ENCODE results near the gene MAP2K5. TPM values are rescaled to one million over a fixed set of nuclear protein-coding genes. Genes with fewer than 3 reads are reported as not detected.

Gene MAP2K5
- total and polyA plus RNA-seq, 4 donors = 3.8 to 6.4 (median 5.6) TPM

- Histone ChIP-seq H3K4me3 (ENCODE audit: low read depth in 1 of 3, low read length in 3 of 3) (no peak overlapping the region), H3K9me3 (ENCODE audit: control insufficient read depth in 4 of 4, low read length in 3 of 4) (no peaks in the 10 kb centered on the region), H3K4me1 (ENCODE audit: control insufficient read depth in 4 of 4, insufficient read depth in 4 of 4, low read length in 3 of 4) (no peaks in the 10 kb centered on the region), H3K27me3 (ENCODE audit: control insufficient read depth in 4 of 4, insufficient read depth in 4 of 4, low read length in 3 of 4) (no peaks in the 10 kb centered on the region), H3K27ac (ENCODE audit: low read depth in 1 of 2, low read length in 2 of 2) (no peak overlapping the region), H3K9ac (ENCODE audit: low read depth in 1 of 2, low read length in 2 of 2) (no peak overlapping the region), H3K36me3 (ENCODE audit: control insufficient read depth in 4 of 4, insufficient read depth in 3 of 4, low read depth in 1 of 4, low read length in 3 of 4) (no peaks in the 10 kb centered on the region)
- 94% methylated on average over 4 of the region's 4 CpGs for WGBS
- TF ChIP-seq, protein P1, sequence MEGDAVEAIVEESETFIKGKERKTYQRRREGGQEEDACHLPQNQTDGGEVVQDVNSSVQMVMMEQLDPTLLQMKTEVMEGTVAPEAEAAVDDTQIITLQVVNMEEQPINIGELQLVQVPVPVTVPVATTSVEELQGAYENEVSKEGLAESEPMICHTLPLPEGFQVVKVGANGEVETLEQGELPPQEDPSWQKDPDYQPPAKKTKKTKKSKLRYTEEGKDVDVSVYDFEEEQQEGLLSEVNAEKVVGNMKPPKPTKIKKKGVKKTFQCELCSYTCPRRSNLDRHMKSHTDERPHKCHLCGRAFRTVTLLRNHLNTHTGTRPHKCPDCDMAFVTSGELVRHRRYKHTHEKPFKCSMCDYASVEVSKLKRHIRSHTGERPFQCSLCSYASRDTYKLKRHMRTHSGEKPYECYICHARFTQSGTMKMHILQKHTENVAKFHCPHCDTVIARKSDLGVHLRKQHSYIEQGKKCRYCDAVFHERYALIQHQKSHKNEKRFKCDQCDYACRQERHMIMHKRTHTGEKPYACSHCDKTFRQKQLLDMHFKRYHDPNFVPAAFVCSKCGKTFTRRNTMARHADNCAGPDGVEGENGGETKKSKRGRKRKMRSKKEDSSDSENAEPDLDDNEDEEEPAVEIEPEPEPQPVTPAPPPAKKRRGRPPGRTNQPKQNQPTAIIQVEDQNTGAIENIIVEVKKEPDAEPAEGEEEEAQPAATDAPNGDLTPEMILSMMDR (IDR thresholded peaks at IDR 0.05; ENCODE audit: low read depth, low read length, missing input control) = no peak
- no peak for TF ChIP-seq MAX (IDR thresholded peaks at IDR 0.05)
- no peak for TF ChIP-seq FOXA1 (IDR thresholded peaks at IDR 0.05)
- no peak for TF ChIP-seq JUND (IDR thresholded peaks at IDR 0.05)
- TF ChIP-seq, protein P2, sequence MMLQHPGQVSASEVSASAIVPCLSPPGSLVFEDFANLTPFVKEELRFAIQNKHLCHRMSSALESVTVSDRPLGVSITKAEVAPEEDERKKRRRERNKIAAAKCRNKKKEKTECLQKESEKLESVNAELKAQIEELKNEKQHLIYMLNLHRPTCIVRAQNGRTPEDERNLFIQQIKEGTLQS (IDR thresholded peaks at IDR 0.05) = no peak
- no peak for DNase-seq (ENCODE audit: low spot score)
Observed at GRCh38 chr15:67794832-67795574, 252.5 kb downstream of the MAP2K5 start.

GRCh38 chr15:67796196-67797127, 254.0 kb downstream of the MAP2K5 start:
- no peak for DNase-seq (ENCODE audit: low spot score)
- no peaks in the 10 kb centered on the region for H3K27me3 ChIP-seq (ENCODE audit: control insufficient read depth in 4 of 4, insufficient read depth in 4 of 4, low read length in 3 of 4)
- no peak overlapping the region for H3K4me3 ChIP-seq (ENCODE audit: low read depth in 1 of 3, low read length in 3 of 3)
- no peaks in the 10 kb centered on the region for H3K4me1 ChIP-seq (ENCODE audit: control insufficient read depth in 4 of 4, insufficient read depth in 4 of 4, low read length in 3 of 4)
- TF ChIP-seq GABPA (IDR thresholded peaks at IDR 0.05 in 1 of 2, conservative IDR thresholded peaks at IDR 0.05 in 1 of 2) = no peak
- no peak for TF ChIP-seq HNF4A (conservative IDR thresholded peaks at IDR 0.05)
- TF ChIP-seq YY1 (IDR thresholded peaks at IDR 0.05) = no peak
- TF ChIP-seq JUND (IDR thresholded peaks at IDR 0.05) = no peak
- TF ChIP-seq RXRA (IDR thresholded peaks at IDR 0.05) = no peak
- TF ChIP-seq SP1 (IDR thresholded peaks at IDR 0.05) = no peak
- no peak for TF ChIP-seq FOXA1 (IDR thresholded peaks at IDR 0.05)
- no peak for TF ChIP-seq REST (IDR thresholded peaks at IDR 0.05)
- TF ChIP-seq, protein P1 (IDR thresholded peaks at IDR 0.05; ENCODE audit: low read depth, low read length, missing input control) = no peak
- TF ChIP-seq RAD21 (IDR thresholded peaks at IDR 0.05) = no peak
- no peak for TF ChIP-seq EGR1 (IDR thresholded peaks at IDR 0.05; ENCODE audit: low read depth in 2 of 2)
- no peak overlapping the region for H3K27ac ChIP-seq (ENCODE audit: low read depth in 1 of 2, low read length in 2 of 2)
- H3K9ac ChIP-seq (ENCODE audit: low read depth in 1 of 2, low read length in 2 of 2) = no peak overlapping the region
- no peaks in the 10 kb centered on the region for H3K9me3 ChIP-seq (ENCODE audit: control insufficient read depth in 4 of 4, low read length in 3 of 4)
- no peaks in the 10 kb centered on the region for H3K36me3 ChIP-seq (ENCODE audit: control insufficient read depth in 4 of 4, insufficient read depth in 3 of 4, low read depth in 1 of 4, low read length in 3 of 4)
- WGBS = 82% methylated on average over 4 of the region's 4 CpGs

Measured in liver (tissue), 9 donors.